Measurements from ENCODE around the gene TENT5A. TPM values are rescaled to one million over a fixed set of nuclear protein-coding genes. Genes with fewer than 3 reads are reported as not detected.

Gene TENT5A
- total RNA-seq = 27.2 and 38.9 TPM in 2 replicates

DNA sequence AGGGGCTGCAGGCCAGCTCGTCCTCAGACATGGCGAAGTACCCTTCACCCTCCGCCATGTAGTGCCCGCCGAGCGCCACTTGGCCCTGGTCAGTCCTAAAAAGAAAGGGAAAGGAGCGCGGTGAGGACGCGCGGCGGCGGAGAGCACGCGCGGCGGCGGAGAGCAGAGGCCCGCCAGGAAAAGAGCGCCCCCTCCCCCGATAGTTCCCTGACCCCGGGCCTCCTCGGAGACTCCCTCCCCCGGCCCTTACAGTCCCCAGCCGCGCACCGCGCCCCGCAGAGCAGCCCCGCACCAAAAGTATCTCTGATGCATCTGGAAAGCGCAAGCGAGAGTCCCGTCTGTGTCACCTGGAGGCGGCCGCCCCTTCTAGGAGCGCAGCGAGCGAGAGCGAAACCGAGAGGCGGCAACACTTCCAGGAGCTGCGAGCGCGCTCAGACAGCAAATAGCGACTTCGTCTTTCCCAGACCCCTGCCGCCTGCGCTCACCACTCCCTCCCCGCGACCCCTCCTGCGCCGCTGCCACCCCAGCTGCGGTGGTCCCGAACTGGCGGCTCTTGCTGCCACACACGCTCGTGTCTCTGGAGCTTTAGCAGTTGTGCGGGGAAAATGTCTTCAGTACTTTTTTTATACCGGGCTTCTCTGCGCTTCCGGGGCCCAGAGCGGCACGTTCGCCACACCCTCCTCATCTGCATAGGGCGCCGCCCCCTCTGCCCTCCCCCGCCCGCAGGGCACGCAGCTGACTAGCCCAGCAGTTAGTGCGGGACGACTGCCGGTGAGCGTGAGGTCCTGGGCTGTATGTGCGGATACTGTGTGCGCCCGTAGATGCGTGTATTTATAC, at the start of gene TENT5A:
TSS of gene TENT5A (minus strand) at position 598 of the 837 bp plus-strand sequence. CDS start at position 58, 540 bp downstream.

Data from smooth muscle cell of trachea (primary cell).